Measurements from ENCODE around the gene FILIP1L. TPM values are rescaled to one million over a fixed set of nuclear protein-coding genes. Genes with fewer than 3 reads are reported as not detected.

Gene FILIP1L
- total RNA-seq, 1 donor from 2014 or later: 1.5 TPM

- no peak overlapping the region for H3K4me3 Mint-ChIP-seq
- H3K36me3 Mint-ChIP-seq (ENCODE audit: low read depth): no peaks in the 10 kb centered on the region
- H3K27ac Mint-ChIP-seq: no peak overlapping the region
- ATAC-seq (ENCODE audit: low read depth): no peak
- H3K9me3 Mint-ChIP-seq: peaks cover 2% of the 10 kb centered on the region
- intact Hi-C loops (cut with micrococcal nuclease): loop anchor here (5.0 to 10.0 kb wide), 6 partner anchors 38 to 1684 kb away; partner anchors contain the start of genes CEP97, PCNP, SENP7 and TFG
- no peak for DNase-seq
- TF ChIP-seq CTCF (IDR thresholded peaks at IDR 0.05): no peak
- CTCF ChIA-PET: no interaction called here
- peaks cover 61% of the 10 kb centered on the region for H3K4me1 Mint-ChIP-seq
- no peaks in the 10 kb centered on the region for H3K27me3 Mint-ChIP-seq
- POLR2A ChIA-PET: no interaction called here
Observed at GRCh38 chr3:100040451-100041225, 73.7 kb downstream of the FILIP1L start.

- no peak overlapping the region for H3K4me3 Mint-ChIP-seq
- no peak for DNase-seq
- TF ChIP-seq CTCF (IDR thresholded peaks at IDR 0.05): no peak
- no peak for ATAC-seq (ENCODE audit: low read depth)
- POLR2A ChIA-PET: no interaction called here
- intact Hi-C loops (cut with micrococcal nuclease): no loop called here
- no peaks in the 10 kb centered on the region for H3K9me3 Mint-ChIP-seq
- peaks cover 46% of the 10 kb centered on the region for H3K4me1 Mint-ChIP-seq
- H3K36me3 Mint-ChIP-seq (ENCODE audit: low read depth): no peaks in the 10 kb centered on the region
- H3K27me3 Mint-ChIP-seq: no peaks in the 10 kb centered on the region
- H3K27ac Mint-ChIP-seq: no peak overlapping the region
- CTCF ChIA-PET: no interaction called here
Observed at GRCh38 chr3:100039075-100039474, 75.2 kb downstream of the FILIP1L start.

GRCh38 chr3:100033903-100034471 is 80.3 kb downstream of the FILIP1L start:
- Mint-ChIP-seq H3K4me3 (no peak overlapping the region), H3K27ac (no peak overlapping the region)

GRCh38 chr3:100033184-100033583 is 81.1 kb downstream of the FILIP1L start:
- Mint-ChIP-seq H3K27ac (no peak overlapping the region), H3K4me3 (no peak overlapping the region), H3K27me3 (no peaks in the 10 kb centered on the region), H3K9me3 (no peaks in the 10 kb centered on the region), H3K4me1 (peaks cover 16% of the 10 kb centered on the region), H3K36me3 (ENCODE audit: low read depth) (no peaks in the 10 kb centered on the region)
- ChIA-PET POLR2A (interaction anchor here (0.5 to 1.1 kb wide), 2 partner anchors 11 to 62 kb away, joined by 3 read pairs; no protein-coding TSS in a partner anchor), CTCF (no interaction called here)
- intact Hi-C loops (cut with micrococcal nuclease): no loop called here
- TF ChIP-seq CTCF (IDR thresholded peaks at IDR 0.05): no peak
- ATAC-seq (ENCODE audit: low read depth) (no peak), DNase-seq (no peak)

More at GRCh38 chr3:100033903-100034471, 80.3 kb downstream of the FILIP1L start:
- ATAC-seq (ENCODE audit: low read depth) (no peak), DNase-seq (no peak)
- TF ChIP-seq CTCF (IDR thresholded peaks at IDR 0.05): no peak
- H3K36me3 Mint-ChIP-seq (ENCODE audit: low read depth): no peaks in the 10 kb centered on the region
- H3K4me1 Mint-ChIP-seq: peaks cover 16% of the 10 kb centered on the region
- POLR2A ChIA-PET: interaction anchor here (1.1 kb wide), 1 partner anchor 10 kb away, joined by 3 read pairs; no protein-coding TSS in a partner anchor
- CTCF ChIA-PET: no interaction called here
- intact Hi-C loops (cut with micrococcal nuclease): no loop called here
- no peaks in the 10 kb centered on the region for H3K9me3 Mint-ChIP-seq
- no peaks in the 10 kb centered on the region for H3K27me3 Mint-ChIP-seq

GRCh38 chr3:100032243-100032642 is 82.1 kb downstream of the FILIP1L start:
- ATAC-seq (ENCODE audit: low read depth) (no peak), DNase-seq (no peak)
- no peaks in the 10 kb centered on the region for H3K36me3 Mint-ChIP-seq (ENCODE audit: low read depth)
- ChIA-PET CTCF (no interaction called here), POLR2A (no interaction called here)
- H3K9me3 Mint-ChIP-seq: no peaks in the 10 kb centered on the region
- H3K4me3 Mint-ChIP-seq: no peak overlapping the region
- H3K27ac Mint-ChIP-seq: no peak overlapping the region
- intact Hi-C loops (cut with micrococcal nuclease): no loop called here
- no peak for TF ChIP-seq CTCF (IDR thresholded peaks at IDR 0.05)
- H3K4me1 Mint-ChIP-seq: peaks cover 16% of the 10 kb centered on the region
- no peaks in the 10 kb centered on the region for H3K27me3 Mint-ChIP-seq
